Stimulated activated naive B cell treated with anti-CD40 and anti-IgM and Interleukin-4, amounts not matched to agents 10 μg/mL and 1 μg/mL and 100 μg/mL, for 72 hours (primary cell): ENCODE measurements around the gene ARHGAP44.

Experiments
- ATAC-seq, 2 donors: fragments of 150-1000 bp; cut with Tn5 transposase; replicated peaks; 2 replicates each; pipeline ENCODE4 v1.10.0; 2021; ENCODE audit warnings: moderate library complexity in 1 of 2
- DNase-seq: peaks from one replicate; pipeline ENCODE4 v3.0.0; 2021
- H3K27ac Mint-ChIP-seq: one replicate; pipeline ENCODE4 v1.8.0; 2022; ENCODE audit warnings: mild to moderate bottlenecking, mixed read lengths
- H3K27me3 Mint-ChIP-seq, 2 donors: one replicate each; pipeline ENCODE4 v1.8.0; 2022; ENCODE audit warnings: mixed read lengths in 2 of 2
- H3K36me3 Mint-ChIP-seq, 2 donors: one replicate each; pipeline ENCODE4 v1.8.0; 2022; ENCODE audit warnings: mixed read lengths in 2 of 2, mild to moderate bottlenecking in 1 of 2
- H3K4me1 Mint-ChIP-seq, 2 donors: one replicate each; pipeline ENCODE4 v1.8.0; 2022; ENCODE audit warnings: mixed read lengths in 2 of 2, mild to moderate bottlenecking in 1 of 2
- H3K4me3 Mint-ChIP-seq, 2 donors: one replicate each; pipeline ENCODE4 v1.8.0; 2022; ENCODE audit warnings: mild to moderate bottlenecking in 2 of 2, mixed read lengths in 2 of 2, moderate library complexity in 1 of 2
- H3K9me3 Mint-ChIP-seq, 2 donors: one replicate each; pipeline ENCODE4 v1.8.0; 2022; ENCODE audit warnings: mixed read lengths in 2 of 2, mild to moderate bottlenecking in 1 of 2

The ARHGAP44 gene

GRCh38 chr17:13030459-13031300 lies 241.4 kb downstream of the ARHGAP44 start:
- H3K4me1 Mint-ChIP-seq = peaks cover 2 to 7% of the 10 kb centered on the region in 2 donors
- H3K4me3 Mint-ChIP-seq = no peak overlapping the region

GRCh38 chr17:13031718-13032350 lies 242.5 kb downstream of the ARHGAP44 start:
- Mint-ChIP-seq H3K27me3 (peaks cover 20 to 24% of the 10 kb centered on the region in 2 donors), H3K9me3 (peaks cover 4 to 19% of the 10 kb centered on the region in 2 donors), H3K4me1 (no peaks in the 10 kb centered on the region), H3K27ac (no peak overlapping the region), H3K36me3 (peaks cover 0 to 7% of the 10 kb centered on the region in 2 donors), H3K4me3 (no peak overlapping the region)
- ATAC-seq = peak; percentile 62 to 71
- peak; percentile 18 for DNase-seq

More at GRCh38 chr17:13030459-13031300, 241.4 kb downstream of the ARHGAP44 start:
- H3K27ac Mint-ChIP-seq = no peak overlapping the region
- H3K36me3 Mint-ChIP-seq = no peaks in the 10 kb centered on the region
- DNase-seq = peak; percentile 18
- peaks cover 2 to 10% of the 10 kb centered on the region in 2 donors for H3K9me3 Mint-ChIP-seq
- no peak for ATAC-seq
- H3K27me3 Mint-ChIP-seq = peaks cover 25 to 36% of the 10 kb centered on the region in 2 donors

GRCh38 chr17:13035420-13035819 lies 246.1 kb downstream of the ARHGAP44 start:
- H3K27ac Mint-ChIP-seq = no peak overlapping the region
- DNase-seq (no peak), ATAC-seq (no peak)
- H3K4me3 Mint-ChIP-seq = no peak overlapping the region
- peaks cover 12% of the 10 kb centered on the region in 2 donors for H3K27me3 Mint-ChIP-seq
- peaks cover 4 to 19% of the 10 kb centered on the region in 2 donors for H3K9me3 Mint-ChIP-seq
- H3K36me3 Mint-ChIP-seq = peaks cover 0 to 7% of the 10 kb centered on the region in 2 donors
- H3K4me1 Mint-ChIP-seq = no peaks in the 10 kb centered on the region

GRCh38 chr17:13036751-13037150 lies 247.5 kb downstream of the ARHGAP44 start:
- DNase-seq (no peak), ATAC-seq (no peak)
- H3K27ac Mint-ChIP-seq = no peak overlapping the region
- peaks cover 4 to 19% of the 10 kb centered on the region in 2 donors for H3K9me3 Mint-ChIP-seq
- no peaks in the 10 kb centered on the region for H3K4me1 Mint-ChIP-seq
- H3K36me3 Mint-ChIP-seq = peaks cover 0 to 7% of the 10 kb centered on the region in 2 donors
- peaks cover 16 to 20% of the 10 kb centered on the region in 2 donors for H3K27me3 Mint-ChIP-seq
- H3K4me3 Mint-ChIP-seq = no peak overlapping the region

GRCh38 chr17:13038931-13039665 lies 249.8 kb downstream of the ARHGAP44 start:
- peaks cover 28 to 31% of the 10 kb centered on the region in 2 donors for H3K27me3 Mint-ChIP-seq
- H3K4me3 Mint-ChIP-seq = no peak overlapping the region
- H3K9me3 Mint-ChIP-seq = peaks cover 4 to 19% of the 10 kb centered on the region in 2 donors
- no peak for ATAC-seq
- H3K4me1 Mint-ChIP-seq = no peaks in the 10 kb centered on the region
- peaks cover 0 to 7% of the 10 kb centered on the region in 2 donors for H3K36me3 Mint-ChIP-seq
- no peak overlapping the region for H3K27ac Mint-ChIP-seq
- no peak for DNase-seq
